A549 (cell line): Measurements from ENCODE around the gene ITIH6.

ENCODE experiments used
- BHLHE40 ChIP-seq: IDR thresholded peaks from 2 replicates; pipeline ENCODE4 v1.6.1; 2012; ENCODE audit warnings: low read depth, low read length, inconsistent platforms
- CBX8 ChIP-seq: fragments of 200-600 bp; sonication (generic); IDR thresholded peaks from 2 replicates; pipeline ENCODE4 v1.6.1; 2016
- EP300 ChIP-seq, 2 experiments: fragments of >200 bp; sonication (Bioruptor Twin); formaldehyde crosslinking; IDR thresholded peaks; 2 replicates in 1 of 2; 3 replicates in 1 of 2; pipeline ENCODE4 v1.6.1; 2016 to 2017
- NR3C1 ChIP-seq: fragments of >200 bp; sonication (Bioruptor Twin); formaldehyde crosslinking; IDR thresholded peaks from 3 replicates; pipeline ENCODE4 v1.6.1; 2017
- POLR2A ChIP-seq: IDR thresholded peaks from 2 replicates; pipeline ENCODE4 v1.6.1; 2012; ENCODE audit warnings: mild to moderate bottlenecking, low read length
- RAD21 ChIP-seq, 2 experiments: fragments of >200 bp in 1 of 2; sonication (Bioruptor Twin) in 1 of 2; formaldehyde crosslinking in 1 of 2; IDR thresholded peaks in 1 of 2; conservative IDR thresholded peaks in 1 of 2; 2 replicates in 1 of 2; 3 replicates in 1 of 2; pipeline ENCODE4 v1.6.1; 2012 to 2018; ENCODE audit warnings: inconsistent platforms in 1 of 2
- REST ChIP-seq: fragments of 200-600 bp; sonication (generic); IDR thresholded peaks from 2 replicates; pipeline ENCODE4 v1.6.1; 2016; ENCODE audit warnings: antibody characterized with exemption, mild to moderate bottlenecking, moderate library complexity
- RFX5 ChIP-seq: fragments of 450-650 bp; IDR thresholded peaks from 2 replicates; pipeline ENCODE4 v1.7.1; 2014; ENCODE audit warnings: antibody characterized with exemption, mild to moderate bottlenecking, moderate library complexity
- SMC3 ChIP-seq: fragments of >200 bp; sonication (Bioruptor Twin); formaldehyde crosslinking; IDR thresholded peaks from 3 replicates; pipeline ENCODE4 v1.6.1; 2018; ENCODE audit warnings: inconsistent platforms
- TF ChIP-seq, protein P1 (sequence below): fragments of 250-450 bp; sonication (Bioruptor Pico); IDR thresholded peaks from 2 replicates; pipeline ENCODE4 v1.5.0; 2021; ENCODE audit warnings: mild to moderate bottlenecking, moderate library complexity, borderline replicate concordance
- TF ChIP-seq, protein P2 (sequence below): fragments of >200 bp; sonication (Bioruptor Twin); formaldehyde crosslinking; IDR thresholded peaks from 3 replicates; pipeline ENCODE4 v1.5.1; 2016

- TF ChIP-seq, protein P1, sequence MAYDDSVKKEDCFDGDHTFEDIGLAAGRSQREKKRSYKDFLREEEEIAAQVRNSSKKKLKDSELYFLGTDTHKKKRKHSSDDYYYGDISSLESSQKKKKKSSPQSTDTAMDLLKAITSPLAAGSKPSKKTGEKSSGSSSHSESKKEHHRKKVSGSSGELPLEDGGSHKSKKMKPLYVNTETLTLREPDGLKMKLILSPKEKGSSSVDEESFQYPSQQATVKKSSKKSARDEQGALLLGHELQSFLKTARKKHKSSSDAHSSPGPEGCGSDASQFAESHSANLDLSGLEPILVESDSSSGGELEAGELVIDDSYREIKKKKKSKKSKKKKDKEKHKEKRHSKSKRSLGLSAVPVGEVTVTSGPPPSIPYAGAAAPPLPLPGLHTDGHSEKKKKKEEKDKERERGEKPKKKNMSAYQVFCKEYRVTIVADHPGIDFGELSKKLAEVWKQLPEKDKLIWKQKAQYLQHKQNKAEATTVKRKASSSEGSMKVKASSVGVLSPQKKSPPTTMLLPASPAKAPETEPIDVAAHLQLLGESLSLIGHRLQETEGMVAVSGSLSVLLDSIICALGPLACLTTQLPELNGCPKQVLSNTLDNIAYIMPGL (CRISPR knock-in tag) = no peak
- TF ChIP-seq, protein P2, sequence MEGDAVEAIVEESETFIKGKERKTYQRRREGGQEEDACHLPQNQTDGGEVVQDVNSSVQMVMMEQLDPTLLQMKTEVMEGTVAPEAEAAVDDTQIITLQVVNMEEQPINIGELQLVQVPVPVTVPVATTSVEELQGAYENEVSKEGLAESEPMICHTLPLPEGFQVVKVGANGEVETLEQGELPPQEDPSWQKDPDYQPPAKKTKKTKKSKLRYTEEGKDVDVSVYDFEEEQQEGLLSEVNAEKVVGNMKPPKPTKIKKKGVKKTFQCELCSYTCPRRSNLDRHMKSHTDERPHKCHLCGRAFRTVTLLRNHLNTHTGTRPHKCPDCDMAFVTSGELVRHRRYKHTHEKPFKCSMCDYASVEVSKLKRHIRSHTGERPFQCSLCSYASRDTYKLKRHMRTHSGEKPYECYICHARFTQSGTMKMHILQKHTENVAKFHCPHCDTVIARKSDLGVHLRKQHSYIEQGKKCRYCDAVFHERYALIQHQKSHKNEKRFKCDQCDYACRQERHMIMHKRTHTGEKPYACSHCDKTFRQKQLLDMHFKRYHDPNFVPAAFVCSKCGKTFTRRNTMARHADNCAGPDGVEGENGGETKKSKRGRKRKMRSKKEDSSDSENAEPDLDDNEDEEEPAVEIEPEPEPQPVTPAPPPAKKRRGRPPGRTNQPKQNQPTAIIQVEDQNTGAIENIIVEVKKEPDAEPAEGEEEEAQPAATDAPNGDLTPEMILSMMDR = no peak
- TF ChIP-seq CBX8 (no peak), REST (no peak), POLR2A (no peak), BHLHE40 (no peak), RFX5 (no peak), RAD21 (conservative IDR thresholded peaks at IDR 0.05 in 1 of 2, IDR thresholded peaks at IDR 0.05 in 1 of 2) (no peak), SMC3 (no peak), EP300 (IDR thresholded peaks at IDR 0.05) (no peak), NR3C1 (no peak)
These were observed 82.4 kb downstream of the ITIH6 start for GRCh38 chrX:54715621-54716020.
